IMR-90 (cell line): Measurements from ENCODE around the gene SLC47A2. TPM values are rescaled to one million over a fixed set of nuclear protein-coding genes. Genes with fewer than 3 reads are reported as not detected.

ENCODE experiments used
- ATAC-seq: fragments of 200-7000 bp; cut with Tn5 transposase; 2 replicates; pipeline ENCODE4 v1.9.1; 2020; ENCODE audit warnings: low read depth, mild to moderate bottlenecking, moderate library complexity
- BruUV-seq: library from RNA; stranded (reverse); fragments of 400-500 nt; replicated peaks from 2 replicates; lab custom pipeline; 2021; lab: Mats Ljungman, UMichigan
- CTCF ChIA-PET: fragments of 300-600 bp; formaldehyde crosslinking; extraction: SDS; loops from one replicate; lab custom pipeline; 2021; ENCODE audit warnings: antibody characterized with exemption; lab: Yijun Ruan, JAX
- POLR2A ChIA-PET: fragments of 300-600 bp; sonication (Branson Sonifier 250); formaldehyde crosslinking; loops from one replicate; lab custom pipeline; 2022; ENCODE audit warnings: antibody characterized with exemption; ENCODE audit not compliant: unreplicated experiment; lab: Charles Lee
- DNase-seq: peaks from one replicate; pipeline ENCODE4 v3.0.0; 2013
- H2AFZ ChIP-seq: replicated peaks from 2 replicates; pipeline ENCODE3; 2013; ENCODE audit warnings: low read length, mild to moderate bottlenecking; ENCODE audit not compliant: poor library complexity
- H2AK5ac ChIP-seq: 2 replicates; pipeline ENCODE4 v1.6.1; 2013; ENCODE audit warnings: low read depth, low read length, inconsistent platforms
- H2AK9ac ChIP-seq: replicated peaks from 2 replicates; pipeline ENCODE3; 2013; ENCODE audit warnings: mild to moderate bottlenecking, low read depth, low read length, moderate library complexity; ENCODE audit not compliant: poor library complexity
- H2BK120ac ChIP-seq: 2 replicates; pipeline ENCODE4 v1.6.1; 2013; ENCODE audit warnings: low read depth, low read length, inconsistent platforms
- H2BK15ac ChIP-seq: 3 replicates; pipeline ENCODE4 v1.6.1; 2013; ENCODE audit warnings: low read depth, low read length, inconsistent platforms
- H2BK20ac ChIP-seq: 2 replicates; pipeline ENCODE4 v1.6.1; 2013; ENCODE audit warnings: low read depth, mild to moderate bottlenecking, inconsistent platforms, low read length, moderate library complexity
- H2BK5ac ChIP-seq: 2 replicates; pipeline ENCODE4 v1.6.1; 2013; ENCODE audit warnings: mild to moderate bottlenecking, low read depth, low read length, inconsistent platforms; ENCODE audit not compliant: poor library complexity, severe bottlenecking
- H3K14ac ChIP-seq: replicated peaks from 2 replicates; pipeline ENCODE4 v1.6.1; 2013; ENCODE audit warnings: low read depth, low read length, inconsistent platforms
- H3K18ac ChIP-seq: 2 replicates; pipeline ENCODE4 v1.6.1; 2013; ENCODE audit warnings: low read depth, low read length, control low read depth
- H3K23ac ChIP-seq: 2 replicates; pipeline ENCODE4 v1.6.1; 2013; ENCODE audit warnings: low read depth, low read length, inconsistent platforms
- H3K27ac ChIP-seq: 2 replicates; pipeline ENCODE4 v1.5.1; 2013; ENCODE audit warnings: mild to moderate bottlenecking, control low read depth, low read length; ENCODE audit not compliant: insufficient read depth
- H3K27me3 ChIP-seq: 2 replicates; pipeline ENCODE4 v1.6.1; 2013; ENCODE audit warnings: low read length; ENCODE audit not compliant: control insufficient read depth, insufficient read depth
- H3K36me3 ChIP-seq: 2 replicates; pipeline ENCODE4 v1.6.1; 2013; ENCODE audit warnings: low read length, mixed read lengths; ENCODE audit not compliant: control insufficient read depth, insufficient read depth
- H3K4ac ChIP-seq: 2 replicates; pipeline ENCODE4 v1.6.1; 2013; ENCODE audit warnings: low read depth, low read length, inconsistent platforms
- H3K4me1 ChIP-seq: 2 replicates; pipeline ENCODE4 v1.6.1; 2013; ENCODE audit warnings: low read length, mixed read lengths; ENCODE audit not compliant: control insufficient read depth, insufficient read depth
- H3K4me2 ChIP-seq: 2 replicates; pipeline ENCODE4 v1.6.1; 2013; ENCODE audit warnings: low read depth, mild to moderate bottlenecking, control low read depth, low read length, moderate library complexity
- H3K4me3 ChIP-seq: 2 replicates; pipeline ENCODE4 v1.5.1; 2013; ENCODE audit warnings: low read depth, mild to moderate bottlenecking, control low read depth, low read length, moderate library complexity; ENCODE audit not compliant: insufficient read depth
- H3K56ac ChIP-seq: 2 replicates; pipeline ENCODE4 v1.6.1; 2013; ENCODE audit warnings: low read length, inconsistent platforms; ENCODE audit not compliant: insufficient read depth; ENCODE audit errors: extremely low read depth
- H3K79me1 ChIP-seq, 2 experiments: 2 replicates each; pipeline ENCODE4 v1.6.1; 2013; ENCODE audit warnings: low read length in 2 of 2, inconsistent platforms in 1 of 2, low read depth in 1 of 2
- H3K9ac ChIP-seq: 2 replicates; pipeline ENCODE4 v1.6.1; 2013; ENCODE audit warnings: low read depth, low read length, control low read depth
- H3K9me1 ChIP-seq: 2 replicates; pipeline ENCODE4 v1.6.1; 2013; ENCODE audit warnings: low read length, inconsistent platforms; ENCODE audit not compliant: insufficient read depth
- H3K9me3 ChIP-seq: 2 replicates; pipeline ENCODE4 v1.6.1; 2013; ENCODE audit warnings: low read length; ENCODE audit not compliant: control insufficient read depth, insufficient read depth
- H4K20me1 ChIP-seq: 2 replicates; pipeline ENCODE4 v1.6.1; 2013; ENCODE audit warnings: low read length, inconsistent platforms; ENCODE audit not compliant: insufficient read depth
- H4K5ac ChIP-seq: 2 replicates; pipeline ENCODE4 v1.6.1; 2013; ENCODE audit warnings: mild to moderate bottlenecking, low read depth, low read length, control low read depth
- H4K8ac ChIP-seq, 2 experiments: 2 replicates each; pipeline ENCODE4 v1.6.1; 2013; ENCODE audit warnings: low read depth in 2 of 2, low read length in 2 of 2, control low read depth in 1 of 2, inconsistent platforms in 1 of 2
- H4K91ac ChIP-seq: 2 replicates; pipeline ENCODE4 v1.6.1; 2013; ENCODE audit warnings: low read depth, low read length, inconsistent platforms; ENCODE audit not compliant: insufficient read depth
- BHLHE40 ChIP-seq: fragments of 150-350 bp; IDR thresholded peaks from 2 replicates; pipeline ENCODE4 v1.6.1; 2016; ENCODE audit warnings: mild to moderate bottlenecking, low read depth, low read length
- CTCF ChIP-seq: conservative IDR thresholded peaks from 2 replicates; pipeline ENCODE4 v1.5.1; 2012; ENCODE audit warnings: mild to moderate bottlenecking, low read depth, low read length, improper control_type of control experiment
- FOS ChIP-seq: fragments of 150-350 bp; IDR thresholded peaks from 2 replicates; pipeline ENCODE4 v1.6.1; 2016; ENCODE audit warnings: low read depth, low read length
- MAZ ChIP-seq: IDR thresholded peaks from 2 replicates; pipeline ENCODE4 v1.6.1; 2012; ENCODE audit warnings: low read depth, mild to moderate bottlenecking, low read length, improper control_type of control experiment, moderate library complexity, borderline replicate concordance
- MXI1 ChIP-seq: IDR thresholded peaks from 2 replicates; pipeline ENCODE4 v1.6.1; 2012; ENCODE audit warnings: low read depth, mild to moderate bottlenecking, low read length, moderate library complexity, borderline replicate concordance
- NFE2L2 ChIP-seq: fragments of 150-350 bp; IDR thresholded peaks from 2 replicates; pipeline ENCODE4 v1.6.1; 2016; ENCODE audit warnings: low read depth, mild to moderate bottlenecking, low read length
- POLR2A ChIP-seq: IDR thresholded peaks from 2 replicates; pipeline ENCODE4 v1.6.1; 2012; ENCODE audit warnings: mild to moderate bottlenecking, low read depth, low read length
- RCOR1 ChIP-seq: IDR thresholded peaks from 2 replicates; pipeline ENCODE4 v1.6.1; 2012; ENCODE audit warnings: mild to moderate bottlenecking, low read length, improper control_type of control experiment; ENCODE audit not compliant: insufficient replicate concordance
- RFX5 ChIP-seq: IDR thresholded peaks from 2 replicates; pipeline ENCODE4 v1.8.0; 2012; ENCODE audit warnings: low read depth, mild to moderate bottlenecking, low read length, moderate library complexity
- SMC3 ChIP-seq: fragments of 150-350 bp; IDR thresholded peaks from 2 replicates; pipeline ENCODE4 v1.6.1; 2016; ENCODE audit warnings: low read depth, mild to moderate bottlenecking, antibody characterized with exemption, low read length, moderate library complexity
- WGBS, 2 experiments: methylation state at CpG; one replicate each; pipeline versions ENCODE4 v1.1.5 to v1.1.7; 2013; ENCODE audit warnings: missing lambda C conversion rate in 2 of 2; ENCODE audit not compliant: insufficient read length in 1 of 2; ENCODE audit errors: extremely low coverage in 2 of 2; 5-methylcytosine and 5-hydroxymethylcytosine counted together
- dilution Hi-C: fragments of 300-500 bp; cut with HindIII; formaldehyde crosslinking; loops from one replicate; pipeline ENCODE4 v1.14.3; 2018; ENCODE audit warnings: low sequenced_read_pairs; ENCODE audit not compliant: unreplicated experiment
- in situ Hi-C: fragments of 300-500 bp; cut with MboI; formaldehyde crosslinking; loops from 3 replicates; pipeline ENCODE4 v1.14.3; 2019; ENCODE audit warnings: low sequenced_read_pairs, inconsistent platforms, mixed read lengths
- intact Hi-C: fragments of 100-400 bp; cut with micrococcal nuclease; formaldehyde crosslinking; loops from 2 replicates; pipeline ENCODE4 v1.10.0; 2022
- polyA plus RNA-seq, 3 experiments: library from polyadenylated mRNA; depleted of rRNA; stranded (reverse); fragments of >200 nt; gene quantifications; 2 replicates each; pipeline ENCODE4 v1.2.3, GENCODE V29; 2012; ENCODE audit warnings: low replicate concordance in 1 of 3
- total RNA-seq: library from RNA; depleted of rRNA; stranded (reverse); fragments of >200 nt; gene quantifications from 2 replicates; pipeline ENCODE4 v1.2.3, GENCODE V29; 2012
- TF ChIP-seq, protein P1 (sequence below): fragments of 150-350 bp; IDR thresholded peaks from 2 replicates; pipeline ENCODE4 v1.6.1; 2017; ENCODE audit warnings: mild to moderate bottlenecking, antibody characterized with exemption, low read length, low read depth
- TF ChIP-seq, protein P2 (sequence below): fragments of 150-350 bp; IDR thresholded peaks from 2 replicates; pipeline ENCODE4 v1.6.1; 2016; ENCODE audit warnings: low read depth, mild to moderate bottlenecking, low read length, moderate library complexity, borderline replicate concordance

Gene SLC47A2
- total and polyA plus RNA-seq, 2 of the 4 experiments (the other 2 are of a cell fraction): not detected

- Histone ChIP-seq H2AK5ac (no peak overlapping the region), H3K14ac (no peak overlapping the region), H3K36me3 (no peaks in the 10 kb centered on the region), H2BK20ac (no peak overlapping the region), H3K4me1 (peaks cover 11% of the 10 kb centered on the region; the same call in 1 of the 2 replicates), H3K18ac (no peak overlapping the region), H2BK15ac (no peak overlapping the region), H3K9me3 (peaks cover 2% of the 10 kb centered on the region; the same call in 1 of the 2 replicates), H2BK5ac (no peak overlapping the region), H3K9me1 (0 out of 2 replicates have a peak, but pooled peaks cover 4% of the 10 kb centered on the region), H3K4ac (no peak overlapping the region), H3K4me2 (no peak overlapping the region), H3K9ac (no peak overlapping the region), H2BK120ac (no peak overlapping the region), H3K23ac (no peak overlapping the region), H3K27ac (no peak overlapping the region), H2AK9ac (no peak overlapping the region), H4K20me1 (no peaks in the 10 kb centered on the region), H4K91ac (no peak overlapping the region), H3K79me1 (no peaks in the 10 kb centered on the region), H3K27me3 (peaks cover 15% of the 10 kb centered on the region; the same call in 1 of the 2 replicates), H4K8ac (no peak overlapping the region), H3K4me3 (no peak overlapping the region), H2AFZ (peak overlapping the region; percentile 10), H3K56ac (no peak overlapping the region), H4K5ac (no peak overlapping the region)
- DNase-seq (no peak), ATAC-seq (no peak)
- dilution Hi-C loops: no loop called here
- intact Hi-C loops: no loop called here
- ChIA-PET POLR2A (no interaction called here), CTCF (no interaction called here)
- WGBS, 2 experiments: no CpG with 5 or more reads among the region's 1 CpG
- in situ Hi-C loops: no loop called here
- no TSS peak for BruUV-seq
- TF ChIP-seq, protein P1, sequence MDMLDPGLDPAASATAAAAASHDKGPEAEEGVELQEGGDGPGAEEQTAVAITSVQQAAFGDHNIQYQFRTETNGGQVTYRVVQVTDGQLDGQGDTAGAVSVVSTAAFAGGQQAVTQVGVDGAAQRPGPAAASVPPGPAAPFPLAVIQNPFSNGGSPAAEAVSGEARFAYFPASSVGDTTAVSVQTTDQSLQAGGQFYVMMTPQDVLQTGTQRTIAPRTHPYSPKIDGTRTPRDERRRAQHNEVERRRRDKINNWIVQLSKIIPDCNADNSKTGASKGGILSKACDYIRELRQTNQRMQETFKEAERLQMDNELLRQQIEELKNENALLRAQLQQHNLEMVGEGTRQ: no peak
- TF ChIP-seq MXI1: no peak
- no peak for TF ChIP-seq RCOR1
- no peak for TF ChIP-seq FOS
- TF ChIP-seq, protein P2, sequence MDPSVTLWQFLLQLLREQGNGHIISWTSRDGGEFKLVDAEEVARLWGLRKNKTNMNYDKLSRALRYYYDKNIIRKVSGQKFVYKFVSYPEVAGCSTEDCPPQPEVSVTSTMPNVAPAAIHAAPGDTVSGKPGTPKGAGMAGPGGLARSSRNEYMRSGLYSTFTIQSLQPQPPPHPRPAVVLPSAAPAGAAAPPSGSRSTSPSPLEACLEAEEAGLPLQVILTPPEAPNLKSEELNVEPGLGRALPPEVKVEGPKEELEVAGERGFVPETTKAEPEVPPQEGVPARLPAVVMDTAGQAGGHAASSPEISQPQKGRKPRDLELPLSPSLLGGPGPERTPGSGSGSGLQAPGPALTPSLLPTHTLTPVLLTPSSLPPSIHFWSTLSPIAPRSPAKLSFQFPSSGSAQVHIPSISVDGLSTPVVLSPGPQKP: no peak
- no peak for TF ChIP-seq BHLHE40
- no peak for TF ChIP-seq NFE2L2
- no peak for TF ChIP-seq RFX5
- TF ChIP-seq CTCF: no peak
- no peak for TF ChIP-seq MAZ
- no peak for TF ChIP-seq SMC3
- no peak for TF ChIP-seq POLR2A
Measured at GRCh38 chr17:19723964-19724363, 7.6 kb upstream of the SLC47A2 start.
